Left colon (tissue), 2 donors: ENCODE measurements around the gene ZNF385A. TPM values are rescaled to one million over a fixed set of nuclear protein-coding genes. Genes with fewer than 3 reads are reported as not detected.

ENCODE experiments used
- ATAC-seq: fragments of 200-7000 bp; cut with Tn5 transposase; one replicate; pipeline ENCODE4 v1.9.1; 2020; ENCODE audit warnings: mild to moderate bottlenecking, moderate library complexity
- DNase-seq, 2 donors: peaks; one replicate each; pipeline ENCODE4 v3.0.0-alpha.2; 2020
- intact Hi-C, 2 donors: fragments of 100-400 bp; cut with DNase I in 1 of 2; cut with micrococcal nuclease in 1 of 2; formaldehyde crosslinking; loops; one replicate each; pipeline versions ENCODE4 v1.11.2 to v1.14.0; 2022; cut with DNase I, micrococcal nuclease
- total RNA-seq, 2 donors: library from RNA; stranded (reverse); fragmentation: NEBNext Ultra II Directional; extraction: Animal tissue kit (Norgen Biotek cat#: 25700); gene quantifications; one replicate each; pipeline ENCODE4 v1.2.1, GENCODE V29; 2021
- donor health status: DM: no; HTN: no; CAD: no.
- donor health status: DM: yes; HTN: yes; CAD: no.

ZNF385A gene
- total RNA-seq, 2 donors from 2014 or later, result 4.0 to 8.3 TPM

DNA sequence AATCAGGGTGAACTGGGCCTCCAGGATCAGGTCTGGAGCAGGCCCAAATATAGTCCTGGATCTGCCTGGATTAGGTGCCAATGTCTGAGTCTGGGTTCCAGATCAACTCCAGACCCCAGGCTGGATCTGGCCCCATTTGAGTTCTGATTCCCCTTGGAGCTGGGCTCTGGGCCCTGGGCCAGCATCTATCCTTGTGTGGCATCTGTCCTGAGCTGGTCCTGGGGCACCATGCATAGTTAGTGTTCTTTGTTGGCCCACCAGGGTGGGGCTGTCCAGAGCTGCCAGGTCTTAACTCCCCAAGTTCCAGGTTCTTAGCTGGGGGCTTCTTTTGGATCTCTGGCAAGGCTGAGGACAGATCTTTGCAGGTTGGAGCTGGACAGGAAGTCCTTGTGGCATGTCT is 11.0 kb upstream of the ZNF385A start:
- DNase-seq, result no peak
- no peak for ATAC-seq
- intact Hi-C loops, result loop anchor here in 1 of 2 donors (5.0 kb wide), 1 partner anchor 42 kb away; no protein-coding TSS in a partner anchor

DNA sequence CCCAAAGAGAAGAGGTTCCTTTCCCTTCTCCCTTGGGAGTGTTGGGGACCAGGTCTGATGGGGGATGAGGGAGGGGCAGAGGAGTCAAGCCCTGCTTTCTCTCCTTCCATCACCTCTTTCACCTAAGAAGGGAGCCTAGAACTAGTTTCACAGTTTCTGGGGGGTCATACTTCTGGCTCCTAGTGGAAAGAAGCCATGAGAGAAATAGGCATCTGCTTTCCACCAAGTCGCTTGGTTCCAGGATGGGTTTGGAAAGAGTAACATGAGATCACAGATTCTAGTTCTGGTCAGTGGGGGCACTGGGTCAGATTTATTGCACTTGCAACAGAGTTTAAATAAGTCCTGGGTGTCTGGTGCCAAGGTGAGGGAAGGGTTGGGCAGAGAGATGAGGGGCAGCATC is 10.5 kb upstream of the ZNF385A start:
- no peak for DNase-seq
- intact Hi-C loops, result loop anchor here in 1 of 2 donors (5.0 kb wide), 1 partner anchor 42 kb away; no protein-coding TSS in a partner anchor
- ATAC-seq, result no peak

DNA sequence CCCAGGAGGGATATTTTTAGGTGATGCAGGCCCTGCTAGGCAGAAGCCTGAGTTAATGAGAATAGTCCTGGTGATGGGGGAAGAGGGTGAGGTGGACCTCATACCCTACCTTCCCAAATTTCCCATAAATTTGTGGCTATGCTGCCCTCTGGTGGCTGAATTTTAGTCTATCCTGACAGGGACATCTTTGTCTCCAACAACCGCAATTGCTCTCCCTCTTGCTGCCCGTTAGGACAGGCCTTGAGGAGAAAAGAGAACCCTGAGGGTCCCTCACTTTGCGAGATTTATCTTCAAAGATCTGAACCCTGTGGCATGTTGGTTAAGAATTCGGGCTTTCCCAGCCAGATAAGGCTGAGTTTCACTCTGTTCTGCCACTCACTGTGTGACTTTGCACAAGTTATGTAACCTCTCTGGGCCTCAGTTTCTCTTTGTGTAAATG is 9.8 kb upstream of the ZNF385A start:
- ATAC-seq (peak; percentile 43), DNase-seq (peak in 1 of 2 donors; percentile 58)
- intact Hi-C loops, result no loop called here

DNA sequence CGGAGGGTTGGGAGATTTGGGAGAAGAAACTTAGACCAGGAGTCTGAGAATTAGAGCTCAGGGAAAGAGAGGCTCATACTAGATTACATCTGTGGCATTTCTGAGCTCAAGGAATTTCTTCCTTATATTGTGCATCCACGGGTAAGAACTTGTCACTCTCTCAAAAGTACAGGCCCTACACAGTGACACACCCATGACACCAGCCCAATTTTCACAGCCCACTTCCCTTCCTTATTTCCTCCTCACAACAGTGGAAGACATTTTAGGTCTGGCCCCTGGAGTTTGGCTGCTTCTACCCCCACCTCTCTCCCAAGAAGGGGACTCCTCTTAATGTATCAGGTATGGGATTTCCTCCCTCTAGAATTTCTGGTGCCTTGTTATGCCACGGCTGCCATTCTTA is 9.2 kb upstream of the ZNF385A start:
- DNase-seq (no peak), ATAC-seq (no peak)
- intact Hi-C loops, result no loop called here

DNA sequence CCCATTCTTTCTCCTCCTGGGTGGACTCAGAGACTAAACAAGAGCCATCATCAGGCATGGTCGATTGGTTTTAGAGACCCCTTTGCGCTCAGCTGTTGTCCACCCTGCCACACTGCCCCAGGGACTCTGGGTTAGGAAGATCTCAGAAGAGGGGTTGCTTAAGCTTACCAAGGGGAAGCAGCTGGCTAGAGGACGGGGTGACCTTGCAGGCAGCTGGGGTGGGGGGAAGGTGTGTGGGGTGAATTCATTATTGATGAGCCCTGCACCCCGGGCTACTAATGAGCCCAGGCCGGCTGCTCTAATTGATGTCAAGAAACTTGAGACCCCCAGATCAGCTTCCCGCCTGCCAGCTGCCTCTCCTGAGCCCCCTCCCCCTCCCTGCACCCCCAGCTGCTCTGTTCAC is 8.7 kb upstream of the ZNF385A start:
- ATAC-seq (no peak), DNase-seq (no peak)
- intact Hi-C loops, result no loop called here

DNA sequence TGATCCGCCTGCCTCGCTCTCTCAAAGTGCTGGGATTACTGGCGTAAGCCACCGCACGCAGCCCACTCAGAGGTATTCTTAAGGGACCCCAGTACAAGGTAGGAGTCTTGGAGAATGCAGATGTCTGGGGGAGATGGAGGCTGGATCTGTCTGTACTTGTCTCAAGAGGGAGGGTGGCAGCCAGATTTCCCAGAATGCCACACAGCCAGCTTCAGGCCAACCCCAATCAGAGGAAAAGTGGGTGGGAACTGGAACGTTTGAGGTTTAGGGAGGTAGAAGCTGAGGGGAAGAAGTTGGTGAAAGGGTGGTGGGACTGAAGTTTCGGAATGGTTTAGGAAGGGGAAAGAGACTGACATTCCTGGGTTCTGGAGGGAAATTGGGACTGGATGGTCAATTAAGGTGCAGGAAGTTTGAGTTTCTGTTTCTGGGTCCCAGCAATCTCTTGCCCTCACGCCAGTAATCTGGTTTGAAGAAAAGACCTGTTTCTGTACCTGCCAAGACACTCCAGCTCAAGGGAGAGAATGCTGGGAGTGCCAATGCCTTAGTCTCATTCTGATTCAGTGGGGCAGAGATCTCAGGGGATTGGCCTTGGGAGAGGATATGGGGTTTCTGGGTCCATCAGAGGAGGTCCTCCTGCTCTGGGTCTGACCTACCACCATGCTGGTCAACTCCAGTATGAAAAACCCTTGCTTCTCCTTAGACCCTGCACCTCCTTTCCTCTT is 8.1 kb upstream of the ZNF385A start:
- no peak for DNase-seq
- intact Hi-C loops, result no loop called here
- ATAC-seq, result no peak

DNA sequence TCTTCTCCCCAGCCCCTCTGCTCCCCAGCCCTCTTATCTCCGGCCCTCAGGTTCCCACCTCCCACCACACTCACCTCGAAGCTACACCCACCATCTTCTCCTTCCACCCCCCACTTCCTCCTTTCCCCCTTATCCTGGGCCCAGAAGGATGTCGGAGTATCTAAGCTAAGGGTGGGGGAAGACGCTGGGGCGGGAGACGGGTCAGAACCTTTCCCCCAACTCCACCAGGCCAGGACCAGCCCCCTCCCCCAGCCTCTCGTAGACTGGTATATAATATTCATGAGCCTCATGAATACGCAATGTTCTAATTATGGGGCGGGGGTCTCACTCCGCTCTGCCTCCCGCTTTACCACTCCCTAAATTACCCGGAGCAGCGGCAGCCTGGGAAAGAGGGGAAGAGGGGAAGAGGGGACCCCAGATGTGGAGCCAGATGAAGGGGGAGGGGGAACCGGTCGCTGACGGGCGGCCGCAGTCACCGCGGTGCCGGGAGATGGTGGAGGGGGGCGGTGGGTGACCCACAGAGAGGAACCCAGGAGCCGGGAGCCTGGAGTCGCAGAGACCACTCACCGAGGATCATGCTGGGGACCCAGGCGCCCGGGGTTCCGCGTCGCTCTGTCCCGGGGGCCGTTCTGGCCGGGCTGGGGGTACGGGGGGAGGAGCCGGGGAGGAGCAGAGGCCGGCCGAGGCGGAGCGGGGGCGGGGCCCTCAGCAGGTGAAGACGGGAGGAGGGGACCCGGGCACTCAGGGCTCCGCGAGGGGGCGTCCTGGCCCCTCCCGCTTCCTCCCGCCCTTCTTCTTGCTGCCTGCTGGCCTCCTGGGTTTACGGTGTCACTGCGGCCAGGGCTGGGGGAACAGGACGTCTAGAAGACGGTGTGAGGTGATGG is 6.4 kb upstream of the ZNF385A start:
- peak; percentile 48 for ATAC-seq
- peak in 1 of 2 donors; percentile 64 for DNase-seq
- intact Hi-C loops, result no loop called here

DNA sequence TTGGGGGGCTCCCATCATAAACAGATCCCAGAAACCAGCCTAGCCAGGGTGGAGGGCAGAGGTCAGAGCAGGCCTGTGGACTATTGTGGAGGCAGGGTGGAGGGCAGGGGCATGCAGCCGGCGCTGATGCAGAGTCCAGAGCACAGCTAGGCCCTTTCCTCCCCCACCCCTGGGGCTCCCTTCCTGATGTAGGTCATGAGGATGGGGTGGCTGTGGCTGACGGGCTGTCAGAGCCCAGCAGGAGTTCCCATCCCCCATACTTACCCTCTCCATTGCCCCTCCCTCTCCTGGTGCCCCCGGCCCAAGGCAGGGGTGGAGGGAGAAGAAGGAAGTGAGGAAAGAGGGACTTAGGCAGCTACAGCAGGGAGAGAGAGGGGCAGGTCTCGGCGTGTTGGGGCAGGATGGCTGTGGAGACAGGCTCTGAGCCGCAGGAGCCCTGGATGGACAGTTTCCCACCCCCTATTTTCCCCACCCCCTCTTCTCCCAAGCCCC is 5.7 kb upstream of the ZNF385A start:
- ATAC-seq (no peak), DNase-seq (no peak)
- intact Hi-C loops, result no loop called here

DNA sequence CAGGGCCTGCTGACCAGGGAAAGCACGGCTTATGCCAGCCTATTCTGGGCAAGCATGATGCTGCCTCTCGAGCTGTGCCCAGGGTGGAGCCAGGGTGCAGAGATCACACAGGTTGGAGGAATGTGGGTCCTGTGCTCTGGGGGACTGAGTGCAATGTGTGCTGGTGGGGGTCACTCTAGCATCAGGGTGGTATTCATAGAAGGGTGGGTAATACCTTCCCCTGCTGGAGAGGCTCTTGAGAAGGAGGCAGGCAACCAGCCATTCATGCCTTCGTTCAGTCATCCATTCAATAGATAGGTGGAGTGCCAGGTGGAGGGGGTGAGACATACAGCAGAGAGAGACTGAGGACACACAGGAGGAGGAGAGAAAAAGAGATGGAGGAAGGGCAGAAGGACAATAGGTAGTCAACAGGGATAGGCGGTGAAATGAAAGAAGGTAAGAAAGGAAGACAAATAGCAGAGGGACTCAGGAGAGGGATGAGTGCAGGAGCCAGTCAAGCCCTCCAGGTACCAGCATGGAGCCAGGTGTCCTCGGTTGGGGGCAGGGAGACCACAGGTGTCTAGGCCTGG is 5.2 kb upstream of the ZNF385A start:
- ATAC-seq (no peak), DNase-seq (no peak)
- intact Hi-C loops, result no loop called here

DNA sequence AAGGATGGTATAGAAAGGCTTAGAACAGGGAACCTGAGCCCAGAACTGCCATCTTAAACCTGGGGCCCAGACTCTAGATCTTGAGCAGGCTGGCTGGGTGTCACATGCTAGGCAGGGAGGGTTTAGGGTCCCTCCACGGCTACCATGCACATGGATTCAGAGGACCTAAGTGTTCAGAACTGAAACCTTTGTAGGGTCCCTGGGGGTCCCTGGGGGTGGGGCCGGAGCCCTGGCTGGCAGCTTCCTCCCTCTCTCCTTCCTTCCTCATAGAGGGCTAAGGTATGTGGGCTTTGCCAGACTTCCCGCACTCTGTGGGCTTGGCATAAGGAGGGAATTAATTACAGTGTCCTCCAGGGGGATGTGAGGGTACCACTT is 4.6 kb upstream of the ZNF385A start:
- ATAC-seq, result no peak
- intact Hi-C loops, result no loop called here
- no peak for DNase-seq

DNA sequence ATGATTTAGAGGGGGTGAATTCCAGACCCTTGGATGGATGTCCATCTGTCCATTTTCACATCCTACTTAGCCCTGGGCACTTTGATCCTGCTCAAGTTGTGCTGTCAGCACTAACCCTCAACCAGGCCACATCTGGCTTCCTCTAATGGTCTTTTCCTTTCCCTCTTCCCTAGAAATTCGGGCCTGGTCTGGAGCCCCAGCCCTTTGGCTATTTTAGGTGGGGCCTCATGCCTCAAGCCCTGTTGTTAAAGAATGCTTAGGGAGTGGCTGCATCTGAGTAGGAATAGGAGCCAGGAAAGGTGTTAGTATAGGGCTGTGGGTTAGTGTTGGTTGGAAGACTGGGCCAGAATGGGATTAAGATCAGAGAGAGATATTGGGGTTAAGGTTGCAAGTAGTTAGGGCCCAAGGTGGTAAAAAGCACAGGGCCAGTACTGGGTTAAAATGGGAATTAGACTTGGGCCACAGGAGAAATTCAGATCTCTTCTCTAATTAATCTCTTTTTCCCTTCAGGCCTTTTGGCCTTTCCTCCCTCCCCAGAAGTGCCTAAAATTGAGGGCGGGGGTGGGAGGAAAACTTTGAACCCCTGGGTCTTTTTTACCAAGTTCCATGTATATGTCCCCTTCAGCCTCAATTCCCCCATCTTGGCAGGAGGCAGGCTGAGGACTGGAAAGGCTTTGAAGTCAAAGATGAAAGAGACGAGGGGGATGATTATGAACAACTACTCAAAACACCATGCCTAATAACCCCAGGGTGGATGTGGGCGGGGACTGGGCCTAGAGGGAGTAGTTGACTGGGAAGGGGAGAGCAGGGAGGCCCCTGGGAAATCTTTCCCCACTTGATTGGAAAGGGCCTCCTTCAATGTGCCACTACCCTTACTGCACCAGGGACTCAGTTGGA is 4.0 kb upstream of the ZNF385A start:
- no peak for DNase-seq
- intact Hi-C loops, result no loop called here
- peak; percentile 3 for ATAC-seq

DNA sequence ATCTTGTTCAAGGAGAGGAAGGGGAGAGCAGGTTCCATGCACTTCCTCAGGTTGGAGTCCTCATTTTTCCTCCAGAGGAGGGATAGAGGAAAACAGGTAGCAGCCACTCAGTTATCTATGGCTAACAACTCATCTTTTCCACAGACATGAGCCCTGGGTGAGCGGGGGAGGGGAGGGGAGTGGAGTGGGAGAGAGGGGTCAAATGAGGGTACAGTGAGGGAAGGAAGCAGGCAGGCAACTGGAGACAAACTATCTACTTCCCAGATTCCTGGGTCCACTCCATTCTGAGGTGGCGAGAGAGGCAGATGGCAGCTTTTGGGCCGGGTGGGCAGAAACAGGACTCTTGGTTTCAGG is 2.6 kb upstream of the ZNF385A start:
- intact Hi-C loops, result no loop called here
- ATAC-seq (no peak), DNase-seq (no peak)

DNA sequence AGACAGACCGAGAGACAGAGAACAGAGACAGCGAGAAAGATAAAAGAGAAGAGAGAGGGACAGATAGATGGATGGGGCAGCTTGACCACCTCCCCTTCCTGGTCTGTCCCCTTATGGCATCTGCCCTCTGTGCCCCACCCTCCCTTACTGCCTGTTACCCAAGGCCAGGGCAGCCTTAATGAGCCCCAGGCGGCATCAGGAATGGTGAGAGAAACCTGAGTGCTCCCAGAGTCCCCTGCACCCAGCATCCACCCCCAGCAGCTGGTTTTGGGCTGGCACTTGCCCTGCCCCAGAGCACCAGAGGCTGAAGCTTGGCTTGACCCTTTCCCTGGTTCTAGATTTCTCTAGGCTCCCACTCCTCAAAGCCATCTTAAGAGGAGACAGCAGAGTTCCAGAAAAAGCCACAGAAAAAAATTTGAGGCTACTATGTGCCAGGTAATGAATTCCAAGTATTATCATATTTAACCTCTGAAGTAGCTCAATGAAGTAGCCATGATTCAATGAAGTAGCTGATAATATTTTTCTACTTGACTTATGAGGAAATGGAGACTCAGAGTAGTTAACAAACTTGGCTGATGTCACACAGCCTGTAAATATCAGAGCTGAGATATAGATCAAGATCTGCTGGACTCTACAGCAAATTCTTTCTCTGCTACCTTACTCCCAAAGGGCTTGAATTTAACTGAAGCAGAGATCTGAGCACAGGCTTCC is 2.0 kb upstream of the ZNF385A start:
- DNase-seq (no peak), ATAC-seq (no peak)
- intact Hi-C loops, result no loop called here

DNA sequence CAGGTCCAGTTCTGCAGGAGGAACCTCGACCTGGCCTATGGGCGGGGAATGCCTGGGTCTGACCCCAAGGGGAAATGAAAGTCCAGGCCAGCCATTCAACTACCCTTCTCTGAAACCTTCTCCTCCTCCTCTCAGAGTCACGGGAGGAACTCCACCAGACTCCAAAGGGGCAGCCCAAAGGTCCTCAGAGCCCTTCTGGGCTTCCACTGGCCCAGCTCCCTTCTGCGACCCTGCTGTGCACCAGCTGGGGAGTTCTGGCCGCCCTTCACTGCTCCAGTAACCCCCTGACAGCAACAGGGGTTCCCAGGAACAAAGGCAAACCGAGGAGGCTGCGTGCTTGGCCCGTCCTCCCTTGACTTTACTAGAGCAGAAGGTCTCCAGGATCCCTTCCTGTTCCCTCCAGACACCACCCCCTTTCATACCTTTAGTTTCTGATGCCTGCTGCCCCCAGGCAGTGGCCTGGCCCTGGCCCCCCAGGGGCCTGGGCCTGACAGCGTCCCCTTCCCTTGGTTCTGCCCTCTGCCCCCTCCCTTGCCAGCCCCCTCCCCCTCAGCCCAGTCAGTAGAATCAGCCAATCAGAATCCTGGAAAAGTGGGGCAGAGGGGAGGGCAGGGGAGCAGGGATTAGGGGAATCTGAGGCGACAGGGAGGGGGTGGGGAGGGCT is 850 bp upstream of the ZNF385A start:
- no peak for ATAC-seq
- intact Hi-C loops, result no loop called here
- DNase-seq, result no peak

DNA sequence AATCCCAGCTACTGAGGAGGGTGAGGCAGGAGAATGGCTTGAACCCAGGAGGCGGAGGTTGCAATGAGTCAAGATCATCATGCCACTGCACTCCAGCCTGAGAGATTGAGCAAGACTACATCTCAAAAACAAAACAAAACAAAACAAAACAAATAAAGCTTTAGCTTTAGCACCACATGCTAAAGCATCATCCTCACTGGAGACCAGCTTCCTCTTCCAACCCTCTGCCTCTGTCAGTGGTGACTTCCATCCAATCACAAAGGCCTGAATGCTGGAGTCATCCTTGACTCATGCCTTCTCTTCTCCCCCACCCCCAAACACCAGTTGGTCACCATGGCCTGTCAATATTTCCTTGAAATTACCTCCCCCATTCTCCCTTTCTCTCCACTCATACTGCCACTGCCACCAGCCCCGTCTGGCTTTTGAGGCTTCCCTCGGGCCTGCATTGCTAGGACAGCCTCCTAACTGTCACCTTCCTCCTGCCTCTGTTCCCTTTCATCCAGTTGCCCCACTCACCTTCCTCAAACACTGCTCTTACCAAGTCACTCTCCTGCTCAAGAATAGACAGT is 1.4 kb downstream of the ZNF385A start:
- ATAC-seq (no peak), DNase-seq (no peak)
- intact Hi-C loops, result no loop called here

DNA sequence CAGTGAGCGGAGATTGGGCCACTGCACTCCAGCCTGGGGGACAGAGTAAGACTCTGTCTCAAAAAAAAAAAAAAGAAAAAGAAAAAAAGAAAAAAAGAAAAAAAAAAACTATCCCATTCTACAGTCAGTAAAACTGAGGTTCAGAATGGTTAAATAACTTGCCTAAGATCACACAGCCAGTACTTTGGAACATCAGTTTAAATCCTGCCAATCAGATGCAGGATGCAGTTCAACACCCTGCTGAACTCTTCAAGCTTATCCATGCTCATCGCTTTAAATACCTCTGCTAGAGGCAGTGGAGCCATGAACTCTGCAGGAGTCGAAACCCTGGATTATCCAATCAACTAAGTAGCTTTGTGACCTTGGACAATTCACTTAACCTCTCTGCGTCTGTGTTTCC is 3.4 kb downstream of the ZNF385A start:
- ATAC-seq (no peak), DNase-seq (no peak)
- intact Hi-C loops, result no loop called here

DNA sequence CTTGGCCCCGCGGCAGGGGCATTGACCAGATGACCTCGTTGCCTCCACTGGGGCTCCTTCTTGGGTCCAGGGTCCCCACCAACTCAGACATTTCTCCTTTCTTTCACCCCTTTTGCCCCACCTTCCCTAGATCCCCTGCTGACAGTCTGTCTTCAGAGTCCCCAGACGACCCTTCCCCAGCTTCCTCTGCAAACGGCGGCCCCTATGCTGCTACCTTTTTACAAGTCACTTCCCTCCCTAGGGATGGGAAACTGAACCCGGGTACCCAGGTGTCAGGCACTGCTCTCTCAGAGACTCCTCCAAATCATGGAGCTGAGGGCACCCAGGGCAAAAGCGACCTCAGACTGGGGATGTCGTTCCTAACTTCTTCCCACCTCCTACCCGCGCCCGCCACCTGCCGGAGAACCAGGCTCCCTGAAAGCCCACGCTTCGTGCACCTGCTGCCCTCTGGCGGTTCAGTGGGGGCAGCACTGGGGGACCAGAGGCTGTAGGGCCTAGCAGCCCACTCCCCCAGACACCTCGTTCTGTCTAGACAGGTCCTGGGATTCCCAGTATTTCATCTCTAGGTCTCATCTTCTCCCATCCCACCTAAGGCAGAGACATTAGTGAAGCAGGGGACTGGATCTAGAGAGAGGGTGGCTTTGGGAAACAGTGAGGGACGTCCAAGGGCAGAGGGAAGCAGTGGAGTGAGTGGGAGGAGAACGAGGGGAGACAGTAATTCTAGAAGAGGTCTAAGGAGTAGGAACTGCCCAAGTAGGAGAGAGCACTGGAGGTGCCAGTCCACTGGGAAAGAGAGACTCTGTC is 4.9 kb downstream of the ZNF385A start:
- peak; percentile 87 for ATAC-seq
- intact Hi-C loops, result no loop called here
- peak; percentile 89 to 95 for DNase-seq
